Heart left ventricle (tissue), 13 donors: ENCODE data around the gene SEH1L.

Source experiments
- CTCF ChIP-seq, 12 donors: fragments of 200-600 bp; sonication (generic) in 4 of 12; IDR thresholded peaks; one replicate each; pipeline versions ENCODE4 v1.5.0 to v1.8.0; 2018 to 2022; ENCODE audit warnings: antibody characterized with exemption in 12 of 12, mild to moderate bottlenecking in 5 of 12
- POLR2A ChIP-seq, 2 donors: fragments of 450-650 bp; IDR thresholded peaks; one replicate each; pipeline ENCODE4 v1.6.1; 2017; ENCODE audit warnings: antibody characterized with exemption in 2 of 2, mild to moderate bottlenecking in 2 of 2, moderate library complexity in 2 of 2
- donor health status: ischemic (EF 13 %, LVEDD 7.1; RV severe dilation, severe dysfunction).
- donor health status: DM: no; HTN: yes; CAD: no.
- donor health status: DM: no; HTN: no; CAD: no.
- donor health status: ischemic (EF 25% LVEDD 6.9; RV normal size, moderate dysfunction).
- donor health status: ischemic (EF 25% LVEDD 5.7; RV mildly dilated, moderate dysfunction).
- donor health status: ischemic (EF 35%, LVEDD 5.7; RV mildly dilated, moderate dysfunction).
- donor health status: nonischemic (EF 11% LVEDD 7.7; RV severe dilation, severe dysfunction).
- donor health status: DM: yes; HTN: yes; CAD: no.
- donor health status: PGD.
- donor health status: ischemic (EF 29% LVEDD 5.4; RV normal size, mild dysfunction).
- donor health status: nonischemic (EF 23%, LVEDD 6.1; RV moderate dilation, normal function).

GRCh38 chr18:13014818-13015217 is 67.0 kb downstream of the SEH1L start:
- TF ChIP-seq CTCF (IDR thresholded peaks at IDR 0.05) (no peak), POLR2A (IDR thresholded peaks at IDR 0.05) (no peak)
